ENCODE measurements around the gene TMEM207. TPM values are rescaled to one million over a fixed set of nuclear protein-coding genes. Genes with fewer than 3 reads are reported as not detected.

The TMEM207 gene
- total RNA-seq, 3 donors from 2014 or later (not counting 1 experiment from before 2014, with no cell fraction given): not detected

GRCh38 chr3:190424478-190425439, 24.9 kb downstream of the TMEM207 start:
- no peak for TF ChIP-seq CTCF (IDR thresholded peaks at IDR 0.05)
- no peak for ATAC-seq
- H3K36me3 ChIP-seq (ENCODE audit: control insufficient read depth, insufficient read depth, low read length): no peaks in the 10 kb centered on the region
- Mint-ChIP-seq H3K9me3 (no peaks in the 10 kb centered on the region), H3K4me1 (no peaks in the 10 kb centered on the region), H3K36me3 (no peaks in the 10 kb centered on the region), H3K4me3 (no peak overlapping the region), H3K27me3 (ENCODE audit: low read depth in 2 of 2) (no peaks in the 10 kb centered on the region), H3K27ac (no peak overlapping the region)
- no peaks in the 10 kb centered on the region for H3K9me3 ChIP-seq (ENCODE audit: control insufficient read depth, insufficient read depth, low read length)
- WGBS (ENCODE audit: insufficient coverage): 0% methylated on average over 6 of the region's 16 CpGs
- no peak overlapping the region for H3K4me3 ChIP-seq (ENCODE audit: low read length)
- peak in 1 of 2 donors; percentile 64 for DNase-seq
- H3K27me3 ChIP-seq (ENCODE audit: control insufficient read depth, insufficient read depth, low read length): no peaks in the 10 kb centered on the region
- intact Hi-C loops (cut with micrococcal nuclease): no loop called here
- H3K4me1 ChIP-seq (ENCODE audit: control insufficient read depth, insufficient read depth, low read length): no peaks in the 10 kb centered on the region
- no peak overlapping the region for H3K27ac ChIP-seq (ENCODE audit: low read length)

GRCh38 chr3:190424108-190424477, 25.6 kb downstream of the TMEM207 start:
- Histone ChIP-seq H3K27me3 (ENCODE audit: control insufficient read depth, insufficient read depth, low read length) (no peaks in the 10 kb centered on the region), H3K27ac (ENCODE audit: low read length) (no peak overlapping the region), H3K4me3 (ENCODE audit: low read length) (no peak overlapping the region), H3K36me3 (ENCODE audit: control insufficient read depth, insufficient read depth, low read length) (no peaks in the 10 kb centered on the region), H3K4me1 (ENCODE audit: control insufficient read depth, insufficient read depth, low read length) (no peaks in the 10 kb centered on the region), H3K9me3 (ENCODE audit: control insufficient read depth, insufficient read depth, low read length) (no peaks in the 10 kb centered on the region)
- no peak for TF ChIP-seq CTCF (IDR thresholded peaks at IDR 0.05)
- Mint-ChIP-seq H3K4me3 (no peak overlapping the region), H3K9me3 (no peaks in the 10 kb centered on the region), H3K4me1 (no peaks in the 10 kb centered on the region), H3K27me3 (ENCODE audit: low read depth in 2 of 2) (no peaks in the 10 kb centered on the region), H3K27ac (no peak overlapping the region), H3K36me3 (no peaks in the 10 kb centered on the region)
- intact Hi-C loops (cut with micrococcal nuclease): no loop called here
- WGBS (ENCODE audit: insufficient coverage): 71% methylated on average over 2 of the region's 2 CpGs
- no peak for ATAC-seq
- no peak for DNase-seq

DNA sequence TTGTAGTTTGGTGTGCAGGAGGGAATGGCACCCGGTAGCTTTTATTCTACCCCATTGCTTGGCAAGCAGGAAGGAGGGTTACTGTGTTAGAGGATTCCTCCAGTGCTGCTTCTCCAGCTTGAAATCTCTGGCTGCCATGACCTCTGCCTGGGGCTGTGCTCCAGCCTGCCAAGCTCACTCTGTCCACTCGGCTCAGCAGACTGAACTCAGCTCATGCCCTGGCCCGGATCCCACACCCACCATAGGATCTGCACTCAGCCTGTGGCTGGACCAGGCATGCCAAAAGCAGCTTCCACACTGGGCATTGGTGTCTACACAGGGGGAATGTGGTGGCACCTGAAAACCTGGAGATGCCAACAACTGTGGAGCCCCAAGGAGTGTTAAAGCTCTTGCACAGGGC, 35.4 kb downstream of the TMEM207 start:
- 91% methylated on average over 3 of the region's 3 CpGs for WGBS (ENCODE audit: insufficient coverage)
- Histone ChIP-seq H3K9me3 (ENCODE audit: control insufficient read depth, insufficient read depth, low read length) (no peaks in the 10 kb centered on the region), H3K27me3 (ENCODE audit: control insufficient read depth, insufficient read depth, low read length) (no peaks in the 10 kb centered on the region), H3K27ac (ENCODE audit: low read length) (no peak overlapping the region), H3K36me3 (ENCODE audit: control insufficient read depth, insufficient read depth, low read length) (no peaks in the 10 kb centered on the region), H3K4me1 (ENCODE audit: control insufficient read depth, insufficient read depth, low read length) (no peaks in the 10 kb centered on the region), H3K4me3 (ENCODE audit: low read length) (no peak overlapping the region)
- H3K9me3 Mint-ChIP-seq: no peaks in the 10 kb centered on the region
- no peak overlapping the region for H3K4me3 Mint-ChIP-seq
- no peak for ATAC-seq
- H3K27ac Mint-ChIP-seq: no peak overlapping the region
- intact Hi-C loops (cut with micrococcal nuclease): no loop called here
- DNase-seq: no peak
- no peaks in the 10 kb centered on the region for H3K4me1 Mint-ChIP-seq
- TF ChIP-seq CTCF (IDR thresholded peaks at IDR 0.05): no peak
- no peaks in the 10 kb centered on the region for H3K27me3 Mint-ChIP-seq (ENCODE audit: low read depth in 2 of 2)
- H3K36me3 Mint-ChIP-seq: no peaks in the 10 kb centered on the region
